ENCODE data around the gene MARCO.
"Not testable (repeated sequence)": the region's sequence is repeated elsewhere in the genome, so short reads cannot be mapped to it uniquely, and the experiment has no call there.

The MARCO gene

DNA sequence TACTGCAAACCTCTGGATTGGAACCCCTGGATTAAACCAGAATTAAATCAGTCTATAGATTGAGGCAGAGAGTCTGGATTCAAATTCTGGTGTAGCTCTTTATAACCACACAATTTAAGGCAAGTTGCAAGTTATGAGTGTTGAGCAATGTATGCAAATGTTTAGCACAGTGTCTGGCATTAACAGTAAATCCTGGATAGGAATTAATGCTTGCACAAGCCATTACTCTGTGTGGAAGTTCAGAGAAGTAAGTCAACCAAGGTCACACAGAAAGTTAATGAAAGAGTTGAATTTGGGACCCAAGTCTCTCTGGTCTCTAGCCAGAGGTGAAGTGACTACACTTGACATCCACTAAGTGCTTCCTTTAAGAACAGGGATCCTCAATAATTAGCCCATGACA, 2.0 kb upstream of the MARCO start:
- Histone ChIP-seq H3K9ac (no peak overlapping the region), H3K4me3 (IDR thresholded peaks at IDR 0.05; ENCODE audit: insufficient read depth, low read depth, low read length) (no peak overlapping the region), H4K20me1 (ENCODE audit: insufficient read depth) (no peaks in the 10 kb centered on the region), H3K27ac (no peak overlapping the region), H3K4me1 (ENCODE audit: low read depth, poor library complexity, severe bottlenecking) (no peaks in the 10 kb centered on the region), H3K36me3 (ENCODE audit: insufficient read depth) (no peaks in the 10 kb centered on the region), H2AFZ (ENCODE audit: low read depth) (no peak overlapping the region), H3K79me2 (ENCODE audit: insufficient read depth, low read depth) (no peaks in the 10 kb centered on the region), H3K27me3 (ENCODE audit: insufficient read depth, low read depth) (no peaks in the 10 kb centered on the region), H3K4me2 (no peak overlapping the region)
- TF ChIP-seq, protein P1, sequence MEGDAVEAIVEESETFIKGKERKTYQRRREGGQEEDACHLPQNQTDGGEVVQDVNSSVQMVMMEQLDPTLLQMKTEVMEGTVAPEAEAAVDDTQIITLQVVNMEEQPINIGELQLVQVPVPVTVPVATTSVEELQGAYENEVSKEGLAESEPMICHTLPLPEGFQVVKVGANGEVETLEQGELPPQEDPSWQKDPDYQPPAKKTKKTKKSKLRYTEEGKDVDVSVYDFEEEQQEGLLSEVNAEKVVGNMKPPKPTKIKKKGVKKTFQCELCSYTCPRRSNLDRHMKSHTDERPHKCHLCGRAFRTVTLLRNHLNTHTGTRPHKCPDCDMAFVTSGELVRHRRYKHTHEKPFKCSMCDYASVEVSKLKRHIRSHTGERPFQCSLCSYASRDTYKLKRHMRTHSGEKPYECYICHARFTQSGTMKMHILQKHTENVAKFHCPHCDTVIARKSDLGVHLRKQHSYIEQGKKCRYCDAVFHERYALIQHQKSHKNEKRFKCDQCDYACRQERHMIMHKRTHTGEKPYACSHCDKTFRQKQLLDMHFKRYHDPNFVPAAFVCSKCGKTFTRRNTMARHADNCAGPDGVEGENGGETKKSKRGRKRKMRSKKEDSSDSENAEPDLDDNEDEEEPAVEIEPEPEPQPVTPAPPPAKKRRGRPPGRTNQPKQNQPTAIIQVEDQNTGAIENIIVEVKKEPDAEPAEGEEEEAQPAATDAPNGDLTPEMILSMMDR (conservative IDR thresholded peaks at IDR 0.05; ENCODE audit: low read depth, low read length): no peak

GRCh38 chr2:118940486-118941120, 1.4 kb upstream of the MARCO start:
- TF ChIP-seq, protein P1 (conservative IDR thresholded peaks at IDR 0.05; ENCODE audit: low read depth, low read length): no peak
- Histone ChIP-seq H3K79me2 (ENCODE audit: insufficient read depth, low read depth) (no peaks in the 10 kb centered on the region), H4K20me1 (ENCODE audit: insufficient read depth) (no peaks in the 10 kb centered on the region), H3K9ac (no peak overlapping the region), H3K4me2 (no peak overlapping the region), H3K27me3 (ENCODE audit: insufficient read depth, low read depth) (no peaks in the 10 kb centered on the region), H3K36me3 (ENCODE audit: insufficient read depth) (no peaks in the 10 kb centered on the region), H2AFZ (ENCODE audit: low read depth) (no peak overlapping the region), H3K27ac (no peak overlapping the region), H3K4me1 (ENCODE audit: low read depth, poor library complexity, severe bottlenecking) (no peaks in the 10 kb centered on the region), H3K4me3 (IDR thresholded peaks at IDR 0.05; ENCODE audit: insufficient read depth, low read depth, low read length) (no peak overlapping the region)

GRCh38 chr2:118943286-118943685, 1.3 kb downstream of the MARCO start:
- no peak overlapping the region for H3K4me3 ChIP-seq (IDR thresholded peaks at IDR 0.05; ENCODE audit: insufficient read depth, low read depth, low read length)
- H4K20me1 ChIP-seq (ENCODE audit: insufficient read depth): no peaks in the 10 kb centered on the region
- no peak overlapping the region for H2AFZ ChIP-seq (ENCODE audit: low read depth)
- H3K36me3 ChIP-seq (ENCODE audit: insufficient read depth): no peaks in the 10 kb centered on the region
- no peak overlapping the region for H3K27ac ChIP-seq
- no peak overlapping the region for H3K4me2 ChIP-seq
- H3K79me2 ChIP-seq (ENCODE audit: insufficient read depth, low read depth): no peaks in the 10 kb centered on the region
- TF ChIP-seq, protein P1 (conservative IDR thresholded peaks at IDR 0.05; ENCODE audit: low read depth, low read length): no peak
- no peaks in the 10 kb centered on the region for H3K4me1 ChIP-seq (ENCODE audit: low read depth, poor library complexity, severe bottlenecking)
- H3K27me3 ChIP-seq (ENCODE audit: insufficient read depth, low read depth): no peaks in the 10 kb centered on the region
- no peak overlapping the region for H3K9ac ChIP-seq

- H3K27me3 ChIP-seq (ENCODE audit: insufficient read depth, low read depth): no peaks in the 10 kb centered on the region
- no peak overlapping the region for H3K4me3 ChIP-seq (IDR thresholded peaks at IDR 0.05; ENCODE audit: insufficient read depth, low read depth, low read length)
Observed at GRCh38 chr2:118945881-118946280, 3.9 kb downstream of the MARCO start.

DNA sequence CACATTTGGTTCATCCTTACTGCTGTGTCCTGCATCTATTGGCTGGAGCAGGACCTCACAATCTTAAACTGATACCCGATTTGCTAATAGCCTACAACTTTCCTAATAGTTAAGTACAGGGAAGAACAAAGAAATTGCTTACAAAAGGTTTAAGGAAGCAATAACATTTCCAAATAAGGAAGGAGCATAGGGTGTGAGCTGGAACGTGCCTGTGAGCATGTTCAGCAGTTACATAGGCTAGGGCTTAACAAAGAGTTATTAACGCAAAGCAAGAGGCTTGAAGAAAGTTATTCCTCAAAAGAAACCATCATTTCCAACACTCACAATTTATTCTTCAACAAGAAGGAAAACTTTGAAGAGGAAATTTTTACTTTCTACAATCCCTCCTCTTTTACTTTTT, 6.3 kb downstream of the MARCO start:
- H3K36me3 ChIP-seq (ENCODE audit: insufficient read depth); H3K9ac ChIP-seq; H3K4me1 ChIP-seq (ENCODE audit: low read depth, poor library complexity, severe bottlenecking); H4K20me1 ChIP-seq (ENCODE audit: insufficient read depth); H3K27ac ChIP-seq; H3K79me2 ChIP-seq (ENCODE audit: insufficient read depth, low read depth); H2AFZ ChIP-seq (ENCODE audit: low read depth); H3K4me3 ChIP-seq (IDR thresholded peaks at IDR 0.05; ENCODE audit: insufficient read depth, low read depth, low read length); H3K27me3 ChIP-seq (ENCODE audit: insufficient read depth, low read depth); H3K4me2 ChIP-seq: not testable (repeated sequence)

More at GRCh38 chr2:118945881-118946280, 3.9 kb downstream of the MARCO start:
- Histone ChIP-seq H3K79me2 (ENCODE audit: insufficient read depth, low read depth) (no peaks in the 10 kb centered on the region), H3K27ac (no peak overlapping the region), H3K4me2 (no peak overlapping the region), H4K20me1 (ENCODE audit: insufficient read depth) (no peaks in the 10 kb centered on the region), H3K9ac (no peak overlapping the region), H2AFZ (ENCODE audit: low read depth) (no peak overlapping the region), H3K36me3 (ENCODE audit: insufficient read depth) (no peaks in the 10 kb centered on the region), H3K4me1 (ENCODE audit: low read depth, poor library complexity, severe bottlenecking) (no peaks in the 10 kb centered on the region)
- TF ChIP-seq, protein P1 (conservative IDR thresholded peaks at IDR 0.05; ENCODE audit: low read depth, low read length): no peak

Data from KMS-11 (cell line).